GM23338 (cell line): Measurements from ENCODE around the gene HHATL.

Source experiments
- CTCF ChIP-seq, 2 experiments: fragments of 200-600 bp in 1 of 2; sonication (generic) in 1 of 2; conservative IDR thresholded peaks; 2 replicates each; pipeline versions ENCODE4 v1.5.1 to v1.6.1; 2016 to 2017; ENCODE audit warnings: antibody characterized with exemption in 2 of 2, low read depth in 2 of 2, mild to moderate bottlenecking in 2 of 2, moderate library complexity in 1 of 2
- EZH2 ChIP-seq: fragments of 200-600 bp; sonication (generic); IDR thresholded peaks from one replicate; pipeline ENCODE4 v1.8.0; 2017; ENCODE audit warnings: antibody characterized with exemption, mild to moderate bottlenecking, low read depth; ENCODE audit not compliant: unreplicated experiment
- EZH2phosphoT487 ChIP-seq: fragments of 200-600 bp; sonication (generic); IDR thresholded peaks from one replicate; pipeline ENCODE4 v1.8.1; 2018; ENCODE audit warnings: antibody characterized with exemption; ENCODE audit not compliant: unreplicated experiment
- JUNB ChIP-seq: IDR thresholded peaks from one replicate; pipeline ENCODE4 v1.6.1; 2016; ENCODE audit warnings: antibody characterized with exemption; ENCODE audit not compliant: unreplicated experiment
- POLR2AphosphoS5 ChIP-seq: IDR thresholded peaks from 2 replicates; pipeline ENCODE4 v1.6.1; 2016; ENCODE audit warnings: antibody characterized with exemption, low read depth
- REST ChIP-seq: IDR thresholded peaks from one replicate; pipeline ENCODE4 v1.6.1; 2018; ENCODE audit warnings: antibody characterized with exemption; ENCODE audit not compliant: unreplicated experiment
- ZNF114 ChIP-seq: fragments of 250-450 bp; sonication (Bioruptor Pico); IDR thresholded peaks from 2 replicates; pipeline ENCODE4 v1.5.0; 2020; ENCODE audit warnings: mild to moderate bottlenecking, moderate library complexity

- TF ChIP-seq CTCF (conservative IDR thresholded peaks at IDR 0.05; ENCODE audit: low read depth in 2 of 2) (no peak), REST (no peak), EZH2 (no peak), JUNB (no peak), EZH2phosphoT487 (no peak), POLR2AphosphoS5 (no peak), ZNF114 (CRISPR knock-in tag) (no peak)
These were observed 31.1 kb upstream of the HHATL start for GRCh38 chr3:42733501-42734262.
